Sigmoid colon (tissue), 7 donors: Measurements from ENCODE around the gene QRICH1. TPM values are rescaled to one million over a fixed set of nuclear protein-coding genes. Genes with fewer than 3 reads are reported as not detected.

Experiments
- DNase-seq: peaks from one replicate; pipeline ENCODE4 v3.0.0-alpha.2; 2019
- H3K27ac ChIP-seq, 4 donors: fragments of 200-600 bp; sonication (generic); one replicate each; pipeline ENCODE4 v1.5.1; 2016 to 2019; ENCODE audit warnings: mild to moderate bottlenecking in 1 of 4
- H3K27me3 ChIP-seq, 3 donors: fragments of 200-600 bp; sonication (generic); one replicate each; pipeline ENCODE4 v1.5.1; 2019; ENCODE audit warnings: mild to moderate bottlenecking in 1 of 3
- H3K36me3 ChIP-seq, 4 donors: fragments of 200-600 bp; sonication (generic); one replicate each; pipeline ENCODE4 v1.5.1; 2016 to 2019
- H3K4me1 ChIP-seq, 4 donors: fragments of 200-600 bp; sonication (generic); one replicate each; pipeline ENCODE4 v1.5.1; 2017 to 2019
- H3K4me3 ChIP-seq, 4 donors: fragments of 200-600 bp; sonication (generic); one replicate each; pipeline ENCODE4 v1.5.1; 2017 to 2019; ENCODE audit warnings: mild to moderate bottlenecking in 2 of 4, moderate library complexity in 1 of 4
- H3K9me3 ChIP-seq, 4 donors: fragments of 200-600 bp in 3 of 4; sonication (generic) in 3 of 4; one replicate each; pipeline versions ENCODE4 v1.5.1 to v1.6.1; 2013 to 2019
- CTCF ChIP-seq, 4 experiments: fragments of 450-650 bp in 3 of 4; fragments of 200-600 bp in 1 of 4; IDR thresholded peaks; one replicate each; pipeline ENCODE4 v1.5.1; 2016 to 2019; ENCODE audit warnings: antibody characterized with exemption in 4 of 4, mild to moderate bottlenecking in 3 of 4, moderate library complexity in 2 of 4
- EP300 ChIP-seq, 4 donors: sonication (generic); formaldehyde crosslinking; IDR thresholded peaks; one replicate each; pipeline ENCODE4 v1.6.1; 2017; ENCODE audit warnings: antibody characterized with exemption in 4 of 4
- POLR2A ChIP-seq, 2 donors: fragments of 450-650 bp; IDR thresholded peaks; one replicate each; pipeline ENCODE4 v1.6.1; 2016; ENCODE audit warnings: antibody characterized with exemption in 2 of 2, mild to moderate bottlenecking in 2 of 2, moderate library complexity in 2 of 2
- POLR2AphosphoS5 ChIP-seq, 4 donors: sonication (generic); formaldehyde crosslinking; IDR thresholded peaks; one replicate each; pipeline ENCODE4 v1.6.1; 2017; ENCODE audit warnings: antibody characterized with exemption in 4 of 4
- WGBS, 2 donors: extraction: QIAGEN DNeasy Blood & Tissue Kit; methylation state at CpG; one replicate each; pipeline ENCODE4 v1.1.7; 2013; 5-methylcytosine and 5-hydroxymethylcytosine counted together
- intact Hi-C: fragments of 100-400 bp; cut with DNase I; formaldehyde crosslinking; loops from one replicate; pipeline ENCODE4 v1.15.1; 2023
- polyA plus RNA-seq, 3 donors: library from polyadenylated mRNA; stranded (reverse); fragments of 200-250 nt; gene quantifications; one replicate each; pipeline ENCODE4 v1.2.3, GENCODE V29; 2013
- total RNA-seq, 4 donors: library from RNA; depleted of rRNA; stranded (reverse); fragments of >200 nt; gene quantifications; one replicate each; pipeline ENCODE4 v1.1.0, GENCODE V29; 2016
- donor health status: healthy with polysubstance abuse.
- donor health status: Bipolar disorder and iron deficiency.
- donor health status: healthy.

QRICH1 gene
- total and polyA plus RNA-seq, 7 donors = 16.8 to 255 (median 68.4) TPM

GRCh38 chr3:49020330-49021212 lies 73.3 kb downstream of the QRICH1 start:
- no peaks in the 10 kb centered on the region for H3K9me3 ChIP-seq
- WGBS, 2 donors = 0 to 1% methylated on average over 51 of the region's 51 CpGs
- peak overlapping the region; percentile 99 to 100 (median 100) for H3K27ac ChIP-seq
- peaks cover 4 to 37% (median 26%) of the 10 kb centered on the region in 4 donors for H3K36me3 ChIP-seq
- peak overlapping the region; percentile 79 to 96 (median 82) for H3K4me3 ChIP-seq
- TF ChIP-seq EP300 (IDR thresholded peaks at IDR 0.05) = no peak
- no peak for TF ChIP-seq POLR2AphosphoS5 (IDR thresholded peaks at IDR 0.05)
- no peak for TF ChIP-seq CTCF (IDR thresholded peaks at IDR 0.05)
- no peak for TF ChIP-seq POLR2A (IDR thresholded peaks at IDR 0.05)
- no peaks in the 10 kb centered on the region for H3K27me3 ChIP-seq
- peak; percentile 81 for DNase-seq
- H3K4me1 ChIP-seq = peaks cover 0 to 56% (median 47%) of the 10 kb centered on the region in 4 donors
- intact Hi-C loops = loop anchor here (5.0 kb wide), 1 partner anchor 72 kb away; the partner anchor contains the start of gene QRICH1

GRCh38 chr3:49019941-49020329 lies 73.9 kb downstream of the QRICH1 start:
- intact Hi-C loops = loop anchor here (5.0 kb wide), 1 partner anchor 72 kb away; the partner anchor contains the start of gene QRICH1
- Histone ChIP-seq H3K36me3 (peaks cover 4 to 37% (median 26%) of the 10 kb centered on the region in 4 donors), H3K4me1 (peaks cover 0 to 54% (median 46%) of the 10 kb centered on the region in 4 donors), H3K27me3 (no peaks in the 10 kb centered on the region), H3K4me3 (peak overlapping the region in 3 of 4 donors; percentile 79 to 82 (median 82)), H3K9me3 (no peaks in the 10 kb centered on the region), H3K27ac (peak overlapping the region; percentile 99 to 100 (median 100))
- WGBS, 2 donors = 13 to 43% methylated on average over 12 of the region's 12 CpGs
- no peak for TF ChIP-seq CTCF (IDR thresholded peaks at IDR 0.05)
- no peak for TF ChIP-seq POLR2A (IDR thresholded peaks at IDR 0.05)
- TF ChIP-seq EP300 (IDR thresholded peaks at IDR 0.05) = no peak
- no peak for TF ChIP-seq POLR2AphosphoS5 (IDR thresholded peaks at IDR 0.05)
- DNase-seq = no peak

- WGBS, 2 donors = 1 to 2% methylated on average over 18 of the region's 18 CpGs
- no peak for DNase-seq
- H3K4me1 ChIP-seq = peaks cover 0 to 52% (median 43%) of the 10 kb centered on the region in 4 donors
- no peaks in the 10 kb centered on the region for H3K27me3 ChIP-seq
- peak overlapping the region; percentile 76 to 83 (median 82) for H3K27ac ChIP-seq
- H3K9me3 ChIP-seq = no peaks in the 10 kb centered on the region
- H3K36me3 ChIP-seq = peaks cover 0 to 36% (median 28%) of the 10 kb centered on the region in 4 donors
- TF ChIP-seq EP300 (IDR thresholded peaks at IDR 0.05) = no peak
- no peak for TF ChIP-seq POLR2A (IDR thresholded peaks at IDR 0.05)
- no peak for TF ChIP-seq CTCF (IDR thresholded peaks at IDR 0.05)
- TF ChIP-seq POLR2AphosphoS5 (IDR thresholded peaks at IDR 0.05) = no peak
- intact Hi-C loops = no loop called here
- H3K4me3 ChIP-seq = peak overlapping the region; percentile 72 to 81 (median 74)
Observed at GRCh38 chr3:49018707-49019006, 75.2 kb downstream of the QRICH1 start.

- H3K27me3 ChIP-seq = no peaks in the 10 kb centered on the region
- no peaks in the 10 kb centered on the region for H3K9me3 ChIP-seq
- DNase-seq = peak; percentile 81
- peaks cover 0 to 35% (median 29%) of the 10 kb centered on the region in 4 donors for H3K36me3 ChIP-seq
- TF ChIP-seq CTCF (IDR thresholded peaks at IDR 0.05) (no peak), EP300 (IDR thresholded peaks at IDR 0.05) (no peak), POLR2A (IDR thresholded peaks at IDR 0.05) (peak; percentile 51 to 62), POLR2AphosphoS5 (IDR thresholded peaks at IDR 0.05) (peak; percentile 44 to 75 (median 62))
- 0% methylated on average over 85 of the region's 85 CpGs for WGBS, 2 donors
- intact Hi-C loops = no loop called here
- peak within 1 kb of the TSS; percentile 76 to 100 (median 82) for H3K27ac ChIP-seq
- peak within 1 kb of the TSS; percentile 72 to 81 (median 74) for H3K4me3 ChIP-seq
- H3K4me1 ChIP-seq = peaks cover 0 to 50% (median 40%) of the 10 kb centered on the region in 4 donors
Observed at GRCh38 chr3:49017971-49018706, 75.7 kb downstream of the QRICH1 start, which contains the start of gene DALRD3. Gene DALRD3 (minus strand): TSS chr3:49018580. CDS start chr3:49018564, 16 bp downstream.
